ENCODE measurements around the gene RNF151. TPM values are rescaled to one million over a fixed set of nuclear protein-coding genes. Genes with fewer than 3 reads are reported as not detected.

The RNF151 gene
- total and polyA plus RNA-seq, 8 donors: 0.17 TPM; not detected in 7

DNA sequence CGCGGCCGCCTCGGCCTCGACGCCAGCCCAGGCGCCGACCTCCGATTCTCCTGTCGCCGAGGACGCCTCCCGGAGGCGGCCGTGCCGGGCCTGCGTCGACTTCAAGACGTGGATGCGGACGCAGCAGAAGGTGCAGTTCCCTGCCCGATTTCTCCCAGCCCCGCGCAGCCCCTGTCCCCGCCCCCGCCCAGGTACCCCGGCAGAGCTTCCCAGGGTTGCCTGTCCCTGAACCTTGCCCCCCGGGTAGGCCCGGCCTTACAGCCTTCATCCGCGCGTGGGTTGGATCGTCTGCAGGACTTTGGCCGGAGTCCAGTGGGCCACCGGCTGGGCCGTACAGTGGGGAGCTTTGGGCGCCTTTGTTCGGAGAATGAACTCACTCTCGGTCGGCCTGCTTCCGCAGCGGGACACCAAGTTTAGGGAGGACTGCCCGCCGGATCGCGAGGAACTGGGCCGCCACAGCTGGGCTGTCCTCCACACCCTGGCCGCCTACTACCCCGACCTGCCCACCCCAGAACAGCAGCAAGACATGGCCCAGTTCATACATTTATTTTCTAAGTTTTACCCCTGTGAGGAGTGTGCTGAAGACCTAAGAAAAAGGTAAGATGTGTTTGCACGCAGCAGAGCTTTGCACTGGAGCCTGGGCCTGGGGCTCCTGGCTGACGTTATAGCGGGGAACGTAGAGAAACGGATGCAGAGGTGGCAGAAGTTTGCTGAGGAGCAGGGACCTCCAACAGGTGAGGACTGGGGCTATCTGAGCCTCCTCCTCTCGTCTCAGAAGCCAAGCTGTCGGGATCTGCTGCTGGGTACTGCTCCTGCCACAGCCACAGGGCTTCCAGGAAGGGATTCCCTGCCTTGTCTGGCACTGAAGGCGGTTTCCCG, 17.9 kb downstream of the RNF151 start:
- Histone ChIP-seq H3K9me3 (no peaks in the 10 kb centered on the region), H3K4me1 (peaks cover 15 to 29% of the 10 kb centered on the region in 2 donors), H3K4me3 (peak overlapping the region; percentile 71 to 88), H3K27ac (peak overlapping the region; percentile 63 to 88), H3K36me3 (peaks cover 0 to 24% of the 10 kb centered on the region in 2 donors), H3K27me3 (peaks cover 34 to 58% of the 10 kb centered on the region in 2 donors)
- intact Hi-C loops (cut with DNase I): no loop called here
- ATAC-seq: no peak
- TF ChIP-seq, protein P1, sequence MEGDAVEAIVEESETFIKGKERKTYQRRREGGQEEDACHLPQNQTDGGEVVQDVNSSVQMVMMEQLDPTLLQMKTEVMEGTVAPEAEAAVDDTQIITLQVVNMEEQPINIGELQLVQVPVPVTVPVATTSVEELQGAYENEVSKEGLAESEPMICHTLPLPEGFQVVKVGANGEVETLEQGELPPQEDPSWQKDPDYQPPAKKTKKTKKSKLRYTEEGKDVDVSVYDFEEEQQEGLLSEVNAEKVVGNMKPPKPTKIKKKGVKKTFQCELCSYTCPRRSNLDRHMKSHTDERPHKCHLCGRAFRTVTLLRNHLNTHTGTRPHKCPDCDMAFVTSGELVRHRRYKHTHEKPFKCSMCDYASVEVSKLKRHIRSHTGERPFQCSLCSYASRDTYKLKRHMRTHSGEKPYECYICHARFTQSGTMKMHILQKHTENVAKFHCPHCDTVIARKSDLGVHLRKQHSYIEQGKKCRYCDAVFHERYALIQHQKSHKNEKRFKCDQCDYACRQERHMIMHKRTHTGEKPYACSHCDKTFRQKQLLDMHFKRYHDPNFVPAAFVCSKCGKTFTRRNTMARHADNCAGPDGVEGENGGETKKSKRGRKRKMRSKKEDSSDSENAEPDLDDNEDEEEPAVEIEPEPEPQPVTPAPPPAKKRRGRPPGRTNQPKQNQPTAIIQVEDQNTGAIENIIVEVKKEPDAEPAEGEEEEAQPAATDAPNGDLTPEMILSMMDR (IDR thresholded peaks at IDR 0.05): no peak
- DNase-seq: no peak

GRCh38 chr16:1985466-1986150, 19.0 kb downstream of the RNF151 start:
- Histone ChIP-seq H3K27ac (no peak overlapping the region), H3K4me3 (no peak overlapping the region), H3K4me1 (peaks cover 19 to 39% of the 10 kb centered on the region in 2 donors), H3K27me3 (peaks cover 29 to 58% of the 10 kb centered on the region in 2 donors), H3K36me3 (peaks cover 0 to 24% of the 10 kb centered on the region in 2 donors), H3K9me3 (no peaks in the 10 kb centered on the region)
- DNase-seq: no peak
- TF ChIP-seq, protein P1 (IDR thresholded peaks at IDR 0.05): no peak
- no peak for ATAC-seq
- intact Hi-C loops (cut with DNase I): no loop called here

DNA sequence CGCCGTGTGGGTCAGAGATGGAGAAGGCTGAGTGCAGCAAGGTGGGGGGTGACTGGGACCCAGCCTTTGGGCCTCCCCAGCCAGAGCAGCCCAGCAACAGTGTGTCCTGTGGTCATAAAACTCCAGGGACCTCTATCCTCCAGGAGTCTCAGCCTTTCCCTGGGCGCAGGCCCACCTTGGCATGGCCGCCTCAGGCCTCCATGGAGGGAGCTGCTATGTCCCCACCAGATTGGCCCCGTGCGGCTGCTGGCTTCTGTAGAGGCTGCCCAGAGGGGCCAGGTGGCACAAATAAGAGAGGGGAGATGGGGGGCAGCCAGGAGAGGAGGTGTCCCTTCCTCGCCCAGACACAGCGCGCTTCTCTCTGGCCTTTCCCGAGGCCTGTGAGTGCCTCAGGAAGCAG, 20.5 kb downstream of the RNF151 start:
- no peak for ATAC-seq
- Histone ChIP-seq H3K27ac (no peak overlapping the region), H3K9me3 (no peaks in the 10 kb centered on the region), H3K4me3 (no peak overlapping the region), H3K4me1 (peaks cover 33 to 53% of the 10 kb centered on the region in 2 donors), H3K36me3 (peaks cover 0 to 24% of the 10 kb centered on the region in 2 donors), H3K27me3 (peaks cover 29 to 56% of the 10 kb centered on the region in 2 donors)
- DNase-seq: no peak
- intact Hi-C loops (cut with DNase I): no loop called here
- TF ChIP-seq, protein P1 (IDR thresholded peaks at IDR 0.05): no peak

DNA sequence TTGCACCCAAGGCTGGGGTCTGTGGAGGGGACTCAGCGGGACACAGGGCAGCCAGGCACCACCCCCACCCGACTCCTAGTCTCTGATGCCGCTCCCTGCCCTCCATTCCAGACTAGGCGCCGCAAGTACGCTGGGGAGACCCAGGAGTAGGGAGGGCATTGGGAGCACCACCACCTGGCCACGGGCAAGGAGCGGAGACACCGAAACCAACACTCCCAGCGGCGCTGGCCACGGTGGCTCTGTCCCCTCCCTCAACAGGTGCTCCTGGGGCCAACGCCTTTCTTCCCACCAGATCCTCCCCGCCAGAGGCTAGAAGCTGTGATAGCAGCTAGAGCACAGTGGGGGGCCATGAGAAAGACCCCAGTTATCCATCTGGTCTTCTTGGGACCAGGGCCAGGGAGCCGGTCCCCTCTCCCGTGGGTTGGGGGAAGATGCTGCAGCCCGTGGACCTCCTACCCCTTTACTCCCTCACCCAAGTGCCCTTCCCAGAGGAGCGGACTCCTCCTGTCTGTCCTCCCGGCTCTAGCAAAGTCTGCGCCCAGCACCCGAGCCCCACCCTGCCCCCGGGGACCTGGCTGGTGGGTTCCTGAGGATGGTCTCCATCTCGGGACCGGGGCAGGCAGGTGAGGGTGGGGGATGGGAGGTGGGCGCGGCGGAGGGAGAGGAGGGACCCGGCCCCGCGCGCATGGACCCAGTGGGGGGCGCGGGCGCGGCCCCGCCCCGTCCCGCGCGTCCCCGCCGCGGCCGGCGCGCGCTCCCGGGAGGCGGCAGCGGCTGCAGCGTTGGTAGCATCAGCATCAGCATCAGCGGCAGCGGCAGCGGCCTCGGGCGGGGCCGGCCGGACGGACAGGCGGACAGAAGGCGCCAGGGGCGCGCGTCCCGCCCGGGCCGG, 22.8 kb downstream of the RNF151 start, which contains the start of gene SYNGR3:
Gene SYNGR3 (plus strand): TSS at position 762 of the 892 bp plus-strand sequence. CDS start 133 bp downstream, outside the sequence.
- TF ChIP-seq, protein P1 (IDR thresholded peaks at IDR 0.05): no peak
- H3K4me3 ChIP-seq: peak within 1 kb of the TSS in 1 of 2 donors; percentile 16
- peaks cover 28 to 52% of the 10 kb centered on the region in 2 donors for H3K4me1 ChIP-seq
- no peak for ATAC-seq
- H3K27ac ChIP-seq: no peak within 1 kb of the TSS
- peaks cover 0 to 24% of the 10 kb centered on the region in 2 donors for H3K36me3 ChIP-seq
- peaks cover 29 to 41% of the 10 kb centered on the region in 2 donors for H3K27me3 ChIP-seq
- peaks cover 0 to 5% of the 10 kb centered on the region in 2 donors for H3K9me3 ChIP-seq
- DNase-seq: peak in 1 of 4 donors; percentile 80
- intact Hi-C loops (cut with DNase I): no loop called here
